C4-2B (cell line): ENCODE data around the gene CXCL9.

Source experiments
- H3K27ac ChIP-seq: fragments of 450-650 bp; 2 replicates; pipeline ENCODE4 v1.5.1; 2017
- CTCF ChIP-seq: fragments of 450-650 bp; conservative IDR thresholded peaks from 2 replicates; pipeline ENCODE4 v1.5.1; 2017; ENCODE audit warnings: mild to moderate bottlenecking
- ZFX ChIP-seq: fragments of 450-650 bp; IDR thresholded peaks from 2 replicates; pipeline ENCODE4 v1.6.1; 2017

Gene CXCL9

GRCh38 chr4:75997081-75997480, 10.2 kb downstream of the CXCL9 start:
- TF ChIP-seq CTCF: no peak
- no peak for TF ChIP-seq ZFX
- H3K27ac ChIP-seq: no peak overlapping the region

- H3K27ac ChIP-seq: no peak overlapping the region
- TF ChIP-seq ZFX: no peak
- TF ChIP-seq CTCF: peak; percentile 73
These were observed 11.6 kb downstream of the CXCL9 start for GRCh38 chr4:75995727-75996126.

GRCh38 chr4:75992462-75992861, 14.8 kb downstream of the CXCL9 start:
- H3K27ac ChIP-seq: no peak overlapping the region
- no peak for TF ChIP-seq CTCF
- TF ChIP-seq ZFX: no peak

GRCh38 chr4:75989846-75990528, 17.3 kb downstream of the CXCL9 start:
- H3K27ac ChIP-seq: peak overlapping the region; percentile 75
- TF ChIP-seq ZFX (no peak), CTCF (no peak)

- no peak for TF ChIP-seq ZFX
- TF ChIP-seq CTCF: no peak
- H3K27ac ChIP-seq: no peak overlapping the region
These were observed 22.2 kb downstream of the CXCL9 start for GRCh38 chr4:75985116-75985515.

- TF ChIP-seq ZFX (no peak), CTCF (no peak)
- no peak overlapping the region for H3K27ac ChIP-seq
These were observed 26.7 kb downstream of the CXCL9 start for GRCh38 chr4:75980576-75980975.

- no peak for TF ChIP-seq CTCF
- TF ChIP-seq ZFX: no peak
These were observed 31.1 kb downstream of the CXCL9 start for GRCh38 chr4:75976177-75976576.

More at GRCh38 chr4:75976177-75976576, 31.1 kb downstream of the CXCL9 start:
- no peak overlapping the region for H3K27ac ChIP-seq
